ENCODE results near the gene PMVK. TPM values are rescaled to one million over a fixed set of nuclear protein-coding genes. Genes with fewer than 3 reads are reported as not detected.
A peak's percentile ranks its signal among the peaks of the same experiment; 100 is the strongest.

Gene PMVK
- total RNA-seq (2021): 26.8 to 38.7 TPM (median 36.8 TPM) in 3 replicates
- Bru-seq, nascent RNA: percentile 59 among the genes with signal in this experiment
- long read RNA-seq, experiment 1, transcript PMVK-201 (5 exons, 1,280 nt): major isoform, 88 of 97 reads
- long read RNA-seq, experiment 1, partial matches to known transcripts: 4 of 97 reads
- long read RNA-seq, experiment 1, other reads (novel, unspliced or antisense): 5 of 97 reads
- long read RNA-seq, experiment 2, transcript PMVK-201 (5 exons, 1,280 nt): major isoform, 62 of 79 reads
- long read RNA-seq, experiment 2, partial matches to known transcripts: 13 of 79 reads
- long read RNA-seq, experiment 2, other reads (novel, unspliced or antisense): 4 of 79 reads
- long read RNA-seq, experiment 3, transcript PMVK-201 (5 exons, 1,280 nt): major isoform, 159 of 173 reads
- long read RNA-seq, experiment 3, partial matches to known transcripts: 2 of 173 reads
- long read RNA-seq, experiment 3, other reads (novel, unspliced or antisense): 12 of 173 reads

GRCh38 chr1:154936555-154937084, at the start of gene PMVK:
Gene PMVK, minus strand, starts transcription at chr1:154936719. Its CDS starts 34 bp downstream, at chr1:154936685.
- ChIA-PET POLR2A (interaction anchor here (0.5 to 2.6 kb wide), 11 partner anchors 9 to 155 kb away, joined by 3 to 18 read pairs (median 3); partner anchors contain the start of genes FLAD1, PBXIP1 and SHC1), CTCF (interaction anchor here (0.5 to 1.8 kb wide), 30 partner anchors 9 to 457 kb away, joined by 3 to 14 read pairs (median 4); partner anchors contain the start of genes FLAD1, KCNN3, KRTCAP2 and PYGO2)
- ATAC-seq (peak; percentile 87), DNase-seq (ENCODE audit: low spot score) (peak; percentile 93)
- H3K4me3 Mint-ChIP-seq: peak within 1 kb of the TSS; percentile 92
- H3K27me3 Mint-ChIP-seq (ENCODE audit: low read depth): peaks cover 3% of the 10 kb centered on the region; the same call in 1 of the 2 replicates
- no peaks in the 10 kb centered on the region; the same call in 1 of the 2 replicates for H3K36me3 Mint-ChIP-seq
- H3K27ac Mint-ChIP-seq: peak within 1 kb of the TSS; percentile 99
- H3K9me3 Mint-ChIP-seq: no peaks in the 10 kb centered on the region
- H3K4me1 Mint-ChIP-seq: peaks cover 26% of the 10 kb centered on the region
- TF ChIP-seq, protein P1, sequence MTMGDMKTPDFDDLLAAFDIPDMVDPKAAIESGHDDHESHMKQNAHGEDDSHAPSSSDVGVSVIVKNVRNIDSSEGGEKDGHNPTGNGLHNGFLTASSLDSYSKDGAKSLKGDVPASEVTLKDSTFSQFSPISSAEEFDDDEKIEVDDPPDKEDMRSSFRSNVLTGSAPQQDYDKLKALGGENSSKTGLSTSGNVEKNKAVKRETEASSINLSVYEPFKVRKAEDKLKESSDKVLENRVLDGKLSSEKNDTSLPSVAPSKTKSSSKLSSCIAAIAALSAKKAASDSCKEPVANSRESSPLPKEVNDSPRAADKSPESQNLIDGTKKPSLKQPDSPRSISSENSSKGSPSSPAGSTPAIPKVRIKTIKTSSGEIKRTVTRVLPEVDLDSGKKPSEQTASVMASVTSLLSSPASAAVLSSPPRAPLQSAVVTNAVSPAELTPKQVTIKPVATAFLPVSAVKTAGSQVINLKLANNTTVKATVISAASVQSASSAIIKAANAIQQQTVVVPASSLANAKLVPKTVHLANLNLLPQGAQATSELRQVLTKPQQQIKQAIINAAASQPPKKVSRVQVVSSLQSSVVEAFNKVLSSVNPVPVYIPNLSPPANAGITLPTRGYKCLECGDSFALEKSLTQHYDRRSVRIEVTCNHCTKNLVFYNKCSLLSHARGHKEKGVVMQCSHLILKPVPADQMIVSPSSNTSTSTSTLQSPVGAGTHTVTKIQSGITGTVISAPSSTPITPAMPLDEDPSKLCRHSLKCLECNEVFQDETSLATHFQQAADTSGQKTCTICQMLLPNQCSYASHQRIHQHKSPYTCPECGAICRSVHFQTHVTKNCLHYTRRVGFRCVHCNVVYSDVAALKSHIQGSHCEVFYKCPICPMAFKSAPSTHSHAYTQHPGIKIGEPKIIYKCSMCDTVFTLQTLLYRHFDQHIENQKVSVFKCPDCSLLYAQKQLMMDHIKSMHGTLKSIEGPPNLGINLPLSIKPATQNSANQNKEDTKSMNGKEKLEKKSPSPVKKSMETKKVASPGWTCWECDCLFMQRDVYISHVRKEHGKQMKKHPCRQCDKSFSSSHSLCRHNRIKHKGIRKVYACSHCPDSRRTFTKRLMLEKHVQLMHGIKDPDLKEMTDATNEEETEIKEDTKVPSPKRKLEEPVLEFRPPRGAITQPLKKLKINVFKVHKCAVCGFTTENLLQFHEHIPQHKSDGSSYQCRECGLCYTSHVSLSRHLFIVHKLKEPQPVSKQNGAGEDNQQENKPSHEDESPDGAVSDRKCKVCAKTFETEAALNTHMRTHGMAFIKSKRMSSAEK (CRISPR knock-in tag; IDR thresholded peaks at IDR 0.05; ENCODE audit: borderline replicate concordance): no peak
- no peak for TF ChIP-seq EMX1 (CRISPR knock-in tag; IDR thresholded peaks at IDR 0.05)
- TF ChIP-seq JUN (CRISPR knock-in tag; IDR thresholded peaks at IDR 0.05): peak; percentile 90
- peak; percentile 94 for TF ChIP-seq ESRRA (CRISPR knock-in tag; IDR thresholded peaks at IDR 0.05; ENCODE audit: borderline replicate concordance)
- TF ChIP-seq, protein P2, sequence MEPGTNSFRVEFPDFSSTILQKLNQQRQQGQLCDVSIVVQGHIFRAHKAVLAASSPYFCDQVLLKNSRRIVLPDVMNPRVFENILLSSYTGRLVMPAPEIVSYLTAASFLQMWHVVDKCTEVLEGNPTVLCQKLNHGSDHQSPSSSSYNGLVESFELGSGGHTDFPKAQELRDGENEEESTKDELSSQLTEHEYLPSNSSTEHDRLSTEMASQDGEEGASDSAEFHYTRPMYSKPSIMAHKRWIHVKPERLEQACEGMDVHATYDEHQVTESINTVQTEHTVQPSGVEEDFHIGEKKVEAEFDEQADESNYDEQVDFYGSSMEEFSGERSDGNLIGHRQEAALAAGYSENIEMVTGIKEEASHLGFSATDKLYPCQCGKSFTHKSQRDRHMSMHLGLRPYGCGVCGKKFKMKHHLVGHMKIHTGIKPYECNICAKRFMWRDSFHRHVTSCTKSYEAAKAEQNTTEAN (CRISPR knock-in tag; IDR thresholded peaks at IDR 0.05): no peak; the same call in 1 of the 2 replicates
- peak; percentile 84 for TF ChIP-seq ZNF121 (CRISPR knock-in tag; IDR thresholded peaks at IDR 0.05)
- TF ChIP-seq ZNF232 (CRISPR knock-in tag; IDR thresholded peaks at IDR 0.05): peak; percentile 99
- peak; percentile 87 for TF ChIP-seq TEAD4 (CRISPR knock-in tag; IDR thresholded peaks at IDR 0.05)
- TF ChIP-seq MXD4 (CRISPR knock-in tag; IDR thresholded peaks at IDR 0.05; ENCODE audit: borderline replicate concordance): no peak
- TF ChIP-seq E2F4 (CRISPR knock-in tag; IDR thresholded peaks at IDR 0.05; ENCODE audit: borderline replicate concordance, low read depth): peak; percentile 32; the same call in 1 of the 2 replicates
- no peak for TF ChIP-seq AR (CRISPR knock-in tag; IDR thresholded peaks at IDR 0.05)
- TF ChIP-seq, protein P3, sequence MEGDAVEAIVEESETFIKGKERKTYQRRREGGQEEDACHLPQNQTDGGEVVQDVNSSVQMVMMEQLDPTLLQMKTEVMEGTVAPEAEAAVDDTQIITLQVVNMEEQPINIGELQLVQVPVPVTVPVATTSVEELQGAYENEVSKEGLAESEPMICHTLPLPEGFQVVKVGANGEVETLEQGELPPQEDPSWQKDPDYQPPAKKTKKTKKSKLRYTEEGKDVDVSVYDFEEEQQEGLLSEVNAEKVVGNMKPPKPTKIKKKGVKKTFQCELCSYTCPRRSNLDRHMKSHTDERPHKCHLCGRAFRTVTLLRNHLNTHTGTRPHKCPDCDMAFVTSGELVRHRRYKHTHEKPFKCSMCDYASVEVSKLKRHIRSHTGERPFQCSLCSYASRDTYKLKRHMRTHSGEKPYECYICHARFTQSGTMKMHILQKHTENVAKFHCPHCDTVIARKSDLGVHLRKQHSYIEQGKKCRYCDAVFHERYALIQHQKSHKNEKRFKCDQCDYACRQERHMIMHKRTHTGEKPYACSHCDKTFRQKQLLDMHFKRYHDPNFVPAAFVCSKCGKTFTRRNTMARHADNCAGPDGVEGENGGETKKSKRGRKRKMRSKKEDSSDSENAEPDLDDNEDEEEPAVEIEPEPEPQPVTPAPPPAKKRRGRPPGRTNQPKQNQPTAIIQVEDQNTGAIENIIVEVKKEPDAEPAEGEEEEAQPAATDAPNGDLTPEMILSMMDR (IDR thresholded peaks at IDR 0.05): no peak
- TF ChIP-seq ZBTB21 (CRISPR knock-in tag; IDR thresholded peaks at IDR 0.05; ENCODE audit: borderline replicate concordance): peak; percentile 84; the same call in 1 of the 2 replicates
- no peak for TF ChIP-seq PRRX2 (CRISPR knock-in tag; IDR thresholded peaks at IDR 0.05)
- no peak for TF ChIP-seq ZNF671 (CRISPR knock-in tag; IDR thresholded peaks at IDR 0.05)
- TF ChIP-seq ZNF219 (CRISPR knock-in tag; IDR thresholded peaks at IDR 0.05; ENCODE audit: borderline replicate concordance): 0 out of 2 replicates have a peak, but pooled peaks have one; percentile 17
- 0 out of 2 replicates have a peak, but pooled peaks have one; percentile 88 for TF ChIP-seq TCF7 (CRISPR knock-in tag; IDR thresholded peaks at IDR 0.05; ENCODE audit: low read depth)
- peak; percentile 99 for TF ChIP-seq SMAD3 (CRISPR knock-in tag; IDR thresholded peaks at IDR 0.05; ENCODE audit: borderline replicate concordance)
- TF ChIP-seq ZMAT4 (CRISPR knock-in tag; IDR thresholded peaks at IDR 0.05): no peak
- TF ChIP-seq TEAD1 (CRISPR knock-in tag; IDR thresholded peaks at IDR 0.05): peak; percentile 98
- no peak for TF ChIP-seq SOX15 (CRISPR knock-in tag; IDR thresholded peaks at IDR 0.05)
- TF ChIP-seq ATF2 (CRISPR knock-in tag; IDR thresholded peaks at IDR 0.05; ENCODE audit: borderline replicate concordance, low read depth): no peak; the same call in 1 of the 2 replicates
